Activated naive CD4-positive, alpha-beta T cell treated with anti-CD3 and anti-CD28 coated beads, Interleukin-2, amount 10 ng/mL, durations not matched to agents 7 days and 5 days (primary cell): Measurements from ENCODE around the gene CCDC102A.
"Not testable (repeated sequence)": the region's sequence is repeated elsewhere in the genome, so short reads cannot be mapped to it uniquely, and the experiment has no call there.

Source experiments
- CTCF ChIA-PET: fragments of 350-600 bp; sonication (Branson Sonifier 250); formaldehyde crosslinking; loops from one replicate; lab custom pipeline; 2021; ENCODE audit warnings: antibody characterized with exemption; lab: Charles Lee
- DNase-seq: peaks from one replicate; pipeline ENCODE4 v3.0.0-alpha.2; 2020
- H3K27ac Mint-ChIP-seq: one replicate; pipeline ENCODE4 v1.8.0; 2021; ENCODE audit warnings: mild to moderate bottlenecking, moderate library complexity, mixed read lengths
- H3K27me3 Mint-ChIP-seq: one replicate; pipeline ENCODE4 v1.8.0; 2021; ENCODE audit warnings: mild to moderate bottlenecking, mixed read lengths
- H3K36me3 Mint-ChIP-seq: one replicate; pipeline ENCODE4 v1.8.0; 2021; ENCODE audit warnings: mixed read lengths
- H3K4me1 Mint-ChIP-seq: one replicate; pipeline ENCODE4 v1.8.0; 2021; ENCODE audit warnings: mixed read lengths
- H3K4me3 Mint-ChIP-seq: one replicate; pipeline ENCODE4 v1.8.0; 2021; ENCODE audit warnings: mild to moderate bottlenecking, moderate library complexity, mixed read lengths
- H3K9me3 Mint-ChIP-seq: one replicate; pipeline ENCODE4 v1.8.0; 2021; ENCODE audit warnings: mixed read lengths

The CCDC102A gene

DNA sequence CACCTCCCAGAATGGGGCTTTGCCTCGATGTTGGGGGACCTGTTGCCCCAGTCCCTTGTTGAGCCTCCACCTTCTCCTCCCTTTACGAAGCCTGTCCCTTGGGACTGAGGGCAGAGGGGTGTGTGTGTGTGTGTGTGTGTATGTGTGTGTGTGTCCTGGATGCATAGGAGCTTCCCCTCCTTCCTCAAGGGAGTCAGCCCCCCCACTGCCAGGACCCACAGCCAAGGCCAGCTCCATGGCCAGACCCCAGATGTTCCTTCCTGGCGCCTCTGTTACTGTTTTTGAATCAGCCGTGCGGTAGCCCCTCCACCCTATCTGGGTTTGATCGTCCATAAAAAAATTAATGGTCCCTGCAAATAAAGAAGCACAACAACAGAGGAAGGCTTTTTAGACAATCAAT lies 32.4 kb downstream of the CCDC102A start:
- H3K36me3 Mint-ChIP-seq = no peaks in the 10 kb centered on the region
- H3K27ac Mint-ChIP-seq = no peak overlapping the region
- DNase-seq = no peak
- CTCF ChIA-PET = interaction anchor here (1.0 to 1.8 kb wide), 3 partner anchors 9 to 22 kb away, joined by 4 to 6 read pairs (median 6); no protein-coding TSS in a partner anchor
- peaks cover 18% of the 10 kb centered on the region for H3K4me1 Mint-ChIP-seq
- H3K27me3 Mint-ChIP-seq = peaks cover 29% of the 10 kb centered on the region
- H3K4me3 Mint-ChIP-seq = no peak overlapping the region
- no peaks in the 10 kb centered on the region for H3K9me3 Mint-ChIP-seq

DNA sequence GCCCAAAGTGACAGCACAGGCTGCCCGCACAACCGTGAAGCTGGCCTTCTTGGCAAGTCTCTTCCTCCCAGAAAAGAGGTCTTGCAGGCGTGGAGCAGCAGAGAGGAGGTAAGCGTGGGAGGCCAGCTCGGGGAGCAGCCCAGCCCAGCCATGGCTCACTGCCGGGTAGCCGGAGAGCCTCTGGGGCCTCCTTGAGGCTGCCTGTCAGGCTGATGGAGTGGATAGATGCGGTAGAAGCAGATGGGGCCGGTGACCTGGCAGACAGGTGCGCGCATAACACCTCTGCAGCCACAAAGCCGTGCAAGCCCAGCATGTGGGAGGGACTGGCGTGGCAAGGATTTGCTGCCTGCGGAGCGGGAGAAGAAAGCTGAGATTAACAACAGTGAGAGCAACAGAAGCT lies 33.0 kb downstream of the CCDC102A start:
- Mint-ChIP-seq H3K36me3 (no peaks in the 10 kb centered on the region), H3K4me3 (no peak overlapping the region), H3K27ac (no peak overlapping the region), H3K4me1 (peaks cover 18% of the 10 kb centered on the region), H3K9me3 (no peaks in the 10 kb centered on the region), H3K27me3 (peaks cover 29% of the 10 kb centered on the region)
- no peak for DNase-seq
- CTCF ChIA-PET = interaction anchor here (1.8 kb wide), 1 partner anchor 16 kb away, joined by 6 read pairs; no protein-coding TSS in a partner anchor

DNA sequence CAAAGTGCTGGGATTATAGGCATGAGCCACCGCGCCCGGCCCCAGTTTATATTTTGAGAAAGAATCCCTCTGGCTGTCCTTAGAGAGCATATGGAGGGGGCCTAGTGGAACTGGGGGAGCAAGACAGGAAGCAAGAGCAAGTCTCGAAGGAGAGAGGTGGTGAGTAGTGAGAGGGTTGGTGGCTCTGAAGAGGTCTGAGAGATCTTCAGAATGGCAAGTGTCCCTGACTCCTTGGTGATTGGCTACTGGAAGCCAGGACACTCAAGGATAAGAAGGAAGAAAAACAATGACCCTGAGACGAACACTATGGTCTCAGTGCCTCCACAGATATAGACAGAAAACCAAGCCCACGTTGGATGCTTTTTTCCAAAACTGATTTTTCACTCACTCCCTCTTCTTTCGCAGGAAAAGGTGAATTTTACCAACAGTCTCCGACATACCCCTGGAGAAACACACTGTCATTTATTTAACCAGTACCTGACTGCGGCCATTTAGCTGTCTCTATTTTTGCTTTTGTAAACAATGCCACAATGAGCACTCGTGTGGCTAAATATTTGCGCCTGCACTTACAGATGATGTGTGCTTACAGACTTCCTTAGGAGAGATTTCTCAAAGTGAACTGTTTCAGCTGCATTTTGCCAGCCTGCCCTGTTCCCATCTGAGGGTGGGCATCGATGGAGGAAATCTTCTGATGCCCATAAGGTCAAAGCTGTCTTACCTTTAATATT lies 34.2 kb downstream of the CCDC102A start:
- no peaks in the 10 kb centered on the region for H3K9me3 Mint-ChIP-seq
- no peak for DNase-seq
- CTCF ChIA-PET = interaction anchor here (1.0 to 3.3 kb wide), 3 partner anchors 14 to 74 kb away, joined by 3 to 11 read pairs (median 4); no protein-coding TSS in a partner anchor
- no peaks in the 10 kb centered on the region for H3K36me3 Mint-ChIP-seq
- peaks cover 18% of the 10 kb centered on the region for H3K4me1 Mint-ChIP-seq
- no peak overlapping the region for H3K27ac Mint-ChIP-seq
- H3K27me3 Mint-ChIP-seq = peaks cover 26% of the 10 kb centered on the region
- no peak overlapping the region for H3K4me3 Mint-ChIP-seq

DNA sequence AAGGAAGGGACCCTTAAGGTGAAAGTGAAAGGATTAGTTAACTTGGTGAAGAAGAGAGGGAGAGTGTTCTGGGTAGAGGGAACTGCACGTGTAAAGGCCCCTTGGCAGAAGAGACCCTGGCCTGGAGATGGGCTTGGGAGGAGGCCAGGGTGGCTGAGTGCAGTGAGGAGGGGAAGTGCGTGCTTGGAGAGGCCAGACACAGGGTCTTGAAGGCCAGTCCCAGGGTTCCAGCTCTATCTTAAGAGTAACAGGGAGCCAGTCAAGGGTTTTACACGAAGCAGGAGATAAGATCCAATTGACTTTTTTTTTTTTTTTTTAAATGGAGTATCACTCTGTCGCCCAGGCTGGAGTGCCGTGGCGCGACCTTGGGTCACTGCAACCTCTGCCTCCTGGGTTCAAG lies 34.9 kb downstream of the CCDC102A start:
- CTCF ChIA-PET = interaction anchor here (0.6 to 3.3 kb wide), 5 partner anchors 14 to 81 kb away, joined by 3 to 11 read pairs (median 4); partner anchors contain the start of gene POLR2C
- no peak for DNase-seq
- no peak overlapping the region for H3K4me3 Mint-ChIP-seq
- H3K4me1 Mint-ChIP-seq = peaks cover 18% of the 10 kb centered on the region
- H3K27me3 Mint-ChIP-seq = peaks cover 21% of the 10 kb centered on the region
- H3K27ac Mint-ChIP-seq = no peak overlapping the region
- H3K9me3 Mint-ChIP-seq = no peaks in the 10 kb centered on the region
- no peaks in the 10 kb centered on the region for H3K36me3 Mint-ChIP-seq

DNA sequence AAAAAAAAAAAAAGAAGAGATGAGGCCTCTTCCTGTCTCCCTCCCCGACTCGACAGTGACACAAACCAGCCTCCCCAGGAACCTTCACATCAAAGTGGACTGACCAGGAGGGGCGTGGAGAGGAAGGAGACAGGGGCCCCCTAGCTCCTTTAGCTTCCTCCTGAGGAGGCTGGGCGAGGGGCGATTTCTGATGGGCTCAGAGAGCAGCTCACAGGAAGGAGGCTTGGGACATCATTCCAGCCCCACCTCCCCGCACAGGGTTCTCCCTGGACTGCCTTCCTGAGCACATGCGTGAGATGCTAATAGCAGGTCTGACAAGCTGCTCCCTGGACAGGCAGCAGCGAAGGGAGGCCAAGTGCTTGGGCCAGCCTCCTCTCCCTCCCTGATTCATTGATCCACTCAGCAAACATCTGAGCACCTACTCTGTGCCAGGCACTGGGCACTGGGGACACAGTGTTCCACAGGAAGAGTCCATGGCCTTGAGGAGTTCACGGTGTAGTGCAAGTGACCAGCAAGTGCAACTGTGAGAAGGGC lies 35.7 kb downstream of the CCDC102A start:
- Mint-ChIP-seq H3K27ac (no peak overlapping the region), H3K36me3 (no peaks in the 10 kb centered on the region), H3K4me3 (no peak overlapping the region), H3K9me3 (no peaks in the 10 kb centered on the region), H3K4me1 (peaks cover 18% of the 10 kb centered on the region), H3K27me3 (peaks cover 21% of the 10 kb centered on the region)
- CTCF ChIA-PET = interaction anchor here (0.7 to 3.3 kb wide), 5 partner anchors 13 to 82 kb away, joined by 3 to 11 read pairs (median 4); partner anchors contain the start of gene POLR2C
- DNase-seq = peak; percentile 53

DNA sequence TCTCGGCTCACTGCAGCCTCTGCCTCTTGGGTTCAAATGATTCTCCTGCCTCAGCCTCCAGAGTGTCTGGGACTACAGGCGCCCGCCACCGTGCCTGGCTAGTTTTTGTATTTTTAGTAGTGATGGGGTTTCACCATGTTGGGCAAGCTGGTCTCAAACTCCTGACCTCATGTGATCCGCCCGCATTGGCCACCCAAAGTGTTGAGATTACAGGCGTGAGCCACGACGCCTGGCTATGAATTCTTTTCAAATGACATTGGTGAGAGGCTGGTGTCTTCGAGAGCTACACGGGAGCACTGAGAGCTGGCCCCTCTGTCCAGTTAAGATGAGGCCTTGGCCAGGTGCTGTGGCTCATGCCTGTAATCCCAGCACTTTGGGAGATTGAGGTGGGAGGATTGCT lies 36.4 kb downstream of the CCDC102A start:
- H3K9me3 Mint-ChIP-seq, DNase-seq, H3K27ac Mint-ChIP-seq, H3K36me3 Mint-ChIP-seq, H3K4me3 Mint-ChIP-seq: not testable (repeated sequence)
- H3K4me1 Mint-ChIP-seq = peaks cover 18% of the 10 kb centered on the region
- H3K27me3 Mint-ChIP-seq = peaks cover 20% of the 10 kb centered on the region
- CTCF ChIA-PET = interaction anchor here (0.7 to 3.3 kb wide), 4 partner anchors 20 to 81 kb away, joined by 3 to 11 read pairs (median 4); partner anchors contain the start of gene POLR2C

DNA sequence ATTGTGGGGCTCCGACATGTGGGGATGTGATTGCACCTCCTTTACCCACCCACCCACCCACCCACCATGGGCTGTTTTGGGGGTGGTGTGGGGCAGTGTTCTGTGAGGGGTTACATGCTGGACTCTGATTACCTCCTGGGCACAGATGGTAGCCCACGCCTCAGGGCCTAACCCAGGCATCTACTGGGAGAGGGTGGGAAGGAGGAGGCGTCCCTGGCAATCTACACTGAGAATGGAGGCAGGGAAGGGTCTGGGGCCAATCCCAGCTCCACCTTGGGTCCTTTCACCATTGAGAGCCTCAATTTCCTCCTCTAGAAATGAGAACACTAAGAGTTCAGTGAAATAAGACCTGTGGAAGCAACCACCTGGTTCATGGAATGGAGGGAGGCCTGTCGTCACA lies 38.3 kb downstream of the CCDC102A start:
- Mint-ChIP-seq H3K4me3 (no peak overlapping the region), H3K4me1 (peaks cover 18% of the 10 kb centered on the region), H3K27ac (no peak overlapping the region), H3K27me3 (peaks cover 16% of the 10 kb centered on the region), H3K36me3 (no peaks in the 10 kb centered on the region), H3K9me3 (no peaks in the 10 kb centered on the region)
- no peak for DNase-seq
- CTCF ChIA-PET = interaction anchor here (0.6 kb wide), 1 partner anchor 83 kb away, joined by 3 read pairs; no protein-coding TSS in a partner anchor

DNA sequence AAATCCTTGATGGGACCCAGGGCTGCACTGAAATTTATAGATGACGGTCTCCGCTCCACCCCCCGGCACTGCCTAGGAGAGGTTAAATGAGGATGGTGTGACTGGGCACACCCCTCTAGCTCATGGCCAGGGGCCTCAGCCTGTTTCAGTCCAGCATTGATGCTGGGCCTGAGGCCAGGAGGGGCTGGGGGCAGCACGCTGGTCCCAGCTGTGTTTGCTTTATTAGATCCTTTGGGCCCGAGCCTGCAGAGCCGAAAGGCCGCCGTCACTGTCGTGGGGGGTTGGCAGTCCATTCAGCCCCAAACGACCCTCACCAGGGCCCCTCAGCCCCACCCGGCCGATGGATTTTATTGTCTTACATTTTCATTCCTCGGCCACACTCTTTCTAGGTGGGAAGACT lies 39.2 kb downstream of the CCDC102A start:
- H3K4me1 Mint-ChIP-seq = peaks cover 18% of the 10 kb centered on the region
- H3K27me3 Mint-ChIP-seq = peaks cover 14% of the 10 kb centered on the region
- no peaks in the 10 kb centered on the region for H3K36me3 Mint-ChIP-seq
- DNase-seq = no peak
- no peak overlapping the region for H3K4me3 Mint-ChIP-seq
- CTCF ChIA-PET = interaction anchor here (1.1 kb wide), 1 partner anchor 23 kb away, joined by 3 read pairs; no protein-coding TSS in a partner anchor
- no peaks in the 10 kb centered on the region for H3K9me3 Mint-ChIP-seq
- no peak overlapping the region for H3K27ac Mint-ChIP-seq

DNA sequence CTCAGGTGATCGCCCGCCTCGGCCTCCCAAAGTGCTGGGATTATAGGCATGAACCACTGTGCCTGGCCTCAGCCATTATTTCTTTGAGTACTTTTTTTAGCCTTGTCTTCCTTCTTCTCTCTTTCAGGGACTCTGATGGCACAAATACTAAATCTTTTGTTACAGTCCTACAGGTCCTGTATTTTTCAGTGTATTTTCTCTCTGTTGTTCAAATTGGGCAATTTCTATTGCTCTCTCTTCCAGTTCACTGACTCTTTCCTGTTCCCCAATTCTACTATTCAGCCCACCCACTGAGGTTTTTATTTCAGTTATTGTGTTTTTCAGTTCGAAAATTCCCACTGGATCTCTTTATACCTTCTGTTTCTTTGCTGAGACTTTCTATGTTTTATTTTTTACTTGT lies 42.6 kb downstream of the CCDC102A start:
- no peak for DNase-seq
- Mint-ChIP-seq H3K9me3 (no peaks in the 10 kb centered on the region), H3K27me3 (peaks cover 22% of the 10 kb centered on the region), H3K4me1 (no peaks in the 10 kb centered on the region), H3K36me3 (no peaks in the 10 kb centered on the region), H3K4me3 (no peak overlapping the region), H3K27ac (no peak overlapping the region)
- CTCF ChIA-PET = no interaction called here

DNA sequence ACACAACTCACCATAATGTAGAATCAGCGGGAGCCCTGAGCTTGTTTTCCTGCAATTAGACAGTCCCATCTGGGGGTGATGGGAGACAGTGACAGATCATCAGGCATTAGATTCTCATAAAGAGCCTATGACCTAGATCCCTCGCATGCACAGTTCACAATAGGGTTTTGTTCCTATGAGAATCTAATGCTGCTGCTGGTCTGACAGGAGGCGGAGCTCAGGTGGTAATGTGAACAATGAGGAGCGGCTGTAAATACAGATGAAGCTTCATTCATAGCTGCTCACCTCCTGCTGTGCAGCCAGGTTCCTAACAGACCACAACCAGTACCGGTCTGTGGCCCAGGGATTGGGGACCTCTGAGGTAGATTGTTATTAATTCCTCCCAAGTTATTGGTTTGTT lies 47.1 kb downstream of the CCDC102A start:
- H3K36me3 Mint-ChIP-seq = no peaks in the 10 kb centered on the region
- H3K4me3 Mint-ChIP-seq = no peak overlapping the region
- CTCF ChIA-PET = interaction anchor here (2.1 kb wide), 1 partner anchor 31 kb away, joined by 9 read pairs; no protein-coding TSS in a partner anchor
- H3K9me3 Mint-ChIP-seq = no peaks in the 10 kb centered on the region
- H3K27me3 Mint-ChIP-seq = peaks cover 32% of the 10 kb centered on the region
- no peak for DNase-seq
- peaks cover 13% of the 10 kb centered on the region for H3K4me1 Mint-ChIP-seq
- no peak overlapping the region for H3K27ac Mint-ChIP-seq

DNA sequence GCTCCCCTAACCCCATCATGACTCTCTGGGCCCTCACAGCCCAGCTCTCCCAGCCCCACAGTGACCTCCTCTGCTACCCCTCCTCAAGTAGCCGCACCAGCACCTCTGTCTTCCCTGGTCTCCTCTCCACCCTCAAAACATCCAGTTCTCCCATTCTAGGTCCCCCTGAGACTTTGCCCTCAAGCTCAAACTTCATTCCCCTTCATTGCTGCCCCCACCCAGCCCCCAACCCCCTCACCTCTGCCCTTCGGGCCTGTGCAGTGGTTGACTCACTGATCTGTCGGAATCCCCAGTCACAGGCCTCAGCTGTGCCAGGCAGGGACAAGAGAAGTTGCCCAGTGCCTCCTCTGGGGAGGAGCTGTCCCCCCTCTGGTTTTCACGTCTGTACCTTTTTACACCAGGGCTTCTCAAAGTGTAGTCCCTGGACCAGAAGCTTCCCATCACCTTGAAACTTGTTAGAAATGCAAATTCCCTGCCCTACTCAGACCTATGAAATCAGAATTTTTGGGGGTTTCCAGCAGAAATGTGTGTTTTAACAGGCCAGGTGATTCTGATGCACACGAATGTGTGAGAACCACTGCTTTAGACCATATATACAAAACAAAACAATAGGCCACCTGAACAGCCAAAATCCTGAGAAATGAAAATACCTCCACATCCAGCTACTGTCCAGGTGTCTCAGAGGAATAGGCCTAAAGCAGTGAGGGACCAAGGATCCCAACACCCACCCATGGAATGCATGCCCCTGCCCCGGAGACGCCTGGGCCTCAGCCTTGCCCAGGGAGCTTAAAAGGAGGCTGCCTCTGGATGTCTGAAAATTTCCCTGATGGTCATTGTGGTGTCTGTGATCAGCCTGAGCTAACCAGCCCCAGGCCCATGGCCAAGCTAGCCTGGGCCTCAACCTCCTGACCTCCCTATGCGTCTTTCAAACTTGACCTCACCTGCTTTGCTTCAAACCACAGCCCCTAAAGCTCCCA lies 49.2 kb downstream of the CCDC102A start:
- H3K27ac Mint-ChIP-seq = no peak overlapping the region
- no peaks in the 10 kb centered on the region for H3K36me3 Mint-ChIP-seq
- peak overlapping the region; percentile 60 for H3K4me3 Mint-ChIP-seq
- CTCF ChIA-PET = interaction anchor here (0.8 to 4.3 kb wide), 6 partner anchors 9 to 40 kb away, joined by 3 to 23 read pairs (median 4); partner anchors contain the start of gene POLR2C
- H3K9me3 Mint-ChIP-seq = no peaks in the 10 kb centered on the region
- peaks cover 13% of the 10 kb centered on the region for H3K4me1 Mint-ChIP-seq
- DNase-seq = no peak
- H3K27me3 Mint-ChIP-seq = peaks cover 43% of the 10 kb centered on the region

DNA sequence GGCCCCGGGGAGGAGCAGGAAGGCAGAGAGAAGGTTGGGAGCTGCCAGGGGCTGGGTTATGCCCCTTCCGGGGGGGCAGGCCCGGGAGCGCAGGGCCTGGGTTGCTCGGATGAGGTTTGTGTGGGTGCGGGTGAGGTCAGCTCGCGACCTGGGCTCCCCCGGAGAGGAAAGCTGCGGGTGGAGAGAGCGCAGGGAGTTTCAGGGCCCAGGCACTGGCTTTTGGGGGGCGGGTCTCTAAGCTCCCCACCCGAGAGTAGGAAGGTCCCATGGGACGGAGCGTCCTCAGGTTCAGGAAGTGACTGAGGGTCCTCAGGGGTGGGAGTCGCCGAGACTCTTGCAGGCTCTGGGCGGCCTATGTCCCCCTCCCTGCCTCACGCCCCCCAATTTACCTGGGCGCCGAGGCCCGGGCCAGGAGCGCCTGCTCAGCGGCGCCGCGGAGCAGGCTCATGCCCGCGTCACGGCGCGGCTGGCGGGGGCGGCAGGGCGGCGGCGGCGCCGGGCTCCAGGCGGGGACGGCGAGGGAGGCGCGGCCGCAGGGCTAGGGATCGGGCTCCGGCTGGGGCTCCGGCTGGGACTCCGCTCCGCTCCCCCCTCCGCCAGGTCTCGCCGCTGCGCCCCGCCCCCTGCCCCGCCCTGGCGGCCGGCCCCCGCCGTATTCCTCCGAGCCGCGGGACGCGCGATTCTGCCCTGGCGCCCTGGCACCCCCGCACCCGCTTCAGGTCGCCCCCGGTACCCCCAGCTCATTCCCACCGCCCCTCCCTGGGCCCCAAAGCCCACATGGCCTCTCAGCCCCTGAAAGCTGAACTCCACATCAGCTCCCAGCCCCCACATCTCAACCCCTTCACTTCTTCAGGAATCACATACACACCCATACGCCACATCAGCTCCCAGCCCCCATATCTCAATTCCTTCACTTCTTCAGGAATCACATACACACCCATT lies 50.2 kb downstream of the CCDC102A start, which contains the start of gene DOK4:
Gene DOK4 (minus strand): TSS at position 578 of the 942 bp plus-strand sequence. CDS start 6,986 bp downstream, outside the sequence.
- Mint-ChIP-seq H3K9me3 (no peaks in the 10 kb centered on the region), H3K4me3 (peak within 1 kb of the TSS; percentile 75), H3K27me3 (peaks cover 45% of the 10 kb centered on the region), H3K4me1 (peaks cover 13% of the 10 kb centered on the region), H3K27ac (peak within 1 kb of the TSS; percentile 62), H3K36me3 (no peaks in the 10 kb centered on the region)
- peak; percentile 85 for DNase-seq
- CTCF ChIA-PET = interaction anchor here (3.0 to 4.3 kb wide), 2 partner anchors 12 to 33 kb away, joined by 18 to 23 read pairs; no protein-coding TSS in a partner anchor
